ENCODE results near the gene CHMP1A.
"Not testable (repeated sequence)": the region's sequence is repeated elsewhere in the genome, so short reads cannot be mapped to it uniquely, and the experiment has no call there.

Gene CHMP1A

DNA sequence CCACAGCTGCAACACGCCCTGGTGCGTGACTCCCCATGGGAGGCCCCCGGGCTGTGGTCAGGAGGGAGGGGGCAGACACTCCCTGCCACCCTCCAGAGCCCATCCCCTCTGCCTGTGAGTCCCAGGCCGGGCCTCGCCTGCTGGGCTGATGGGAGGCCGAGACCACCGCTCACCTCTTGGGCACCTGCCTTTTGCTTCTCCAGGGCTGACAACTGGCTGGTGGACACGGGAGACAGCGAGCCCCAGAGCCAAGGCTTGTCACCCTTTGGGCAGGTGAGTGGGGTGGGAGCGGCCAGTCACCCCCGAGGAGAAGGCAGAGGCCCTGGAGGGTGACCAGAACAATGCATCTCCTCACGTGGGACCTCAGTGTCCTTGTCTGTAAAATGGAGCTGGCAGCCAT is 20.8 kb downstream of the CHMP1A start:
- no peak overlapping the region for H3K9ac ChIP-seq
- TF ChIP-seq, protein P1, sequence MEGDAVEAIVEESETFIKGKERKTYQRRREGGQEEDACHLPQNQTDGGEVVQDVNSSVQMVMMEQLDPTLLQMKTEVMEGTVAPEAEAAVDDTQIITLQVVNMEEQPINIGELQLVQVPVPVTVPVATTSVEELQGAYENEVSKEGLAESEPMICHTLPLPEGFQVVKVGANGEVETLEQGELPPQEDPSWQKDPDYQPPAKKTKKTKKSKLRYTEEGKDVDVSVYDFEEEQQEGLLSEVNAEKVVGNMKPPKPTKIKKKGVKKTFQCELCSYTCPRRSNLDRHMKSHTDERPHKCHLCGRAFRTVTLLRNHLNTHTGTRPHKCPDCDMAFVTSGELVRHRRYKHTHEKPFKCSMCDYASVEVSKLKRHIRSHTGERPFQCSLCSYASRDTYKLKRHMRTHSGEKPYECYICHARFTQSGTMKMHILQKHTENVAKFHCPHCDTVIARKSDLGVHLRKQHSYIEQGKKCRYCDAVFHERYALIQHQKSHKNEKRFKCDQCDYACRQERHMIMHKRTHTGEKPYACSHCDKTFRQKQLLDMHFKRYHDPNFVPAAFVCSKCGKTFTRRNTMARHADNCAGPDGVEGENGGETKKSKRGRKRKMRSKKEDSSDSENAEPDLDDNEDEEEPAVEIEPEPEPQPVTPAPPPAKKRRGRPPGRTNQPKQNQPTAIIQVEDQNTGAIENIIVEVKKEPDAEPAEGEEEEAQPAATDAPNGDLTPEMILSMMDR (IDR thresholded peaks at IDR 0.05): no peak
- H3K27me3 ChIP-seq (ENCODE audit: control insufficient read depth, insufficient read depth, low read length): no peaks in the 10 kb centered on the region
- no peak overlapping the region for H3K27ac ChIP-seq
- H3K4me3 ChIP-seq (ENCODE audit: low read depth, low read length): no peak overlapping the region
- no peak overlapping the region for H2AFZ ChIP-seq
- no peak overlapping the region for H3K4me2 ChIP-seq (ENCODE audit: low read length)
- H3K36me3 ChIP-seq (ENCODE audit: control insufficient read depth, insufficient read depth, low read length): no peaks in the 10 kb centered on the region
- no peaks in the 10 kb centered on the region for H3K9me3 ChIP-seq (ENCODE audit: control insufficient read depth, low read length)
- peaks cover under 1% of the 10 kb centered on the region for H3K79me2 ChIP-seq
- H3K4me1 ChIP-seq: peaks cover 5% of the 10 kb centered on the region

DNA sequence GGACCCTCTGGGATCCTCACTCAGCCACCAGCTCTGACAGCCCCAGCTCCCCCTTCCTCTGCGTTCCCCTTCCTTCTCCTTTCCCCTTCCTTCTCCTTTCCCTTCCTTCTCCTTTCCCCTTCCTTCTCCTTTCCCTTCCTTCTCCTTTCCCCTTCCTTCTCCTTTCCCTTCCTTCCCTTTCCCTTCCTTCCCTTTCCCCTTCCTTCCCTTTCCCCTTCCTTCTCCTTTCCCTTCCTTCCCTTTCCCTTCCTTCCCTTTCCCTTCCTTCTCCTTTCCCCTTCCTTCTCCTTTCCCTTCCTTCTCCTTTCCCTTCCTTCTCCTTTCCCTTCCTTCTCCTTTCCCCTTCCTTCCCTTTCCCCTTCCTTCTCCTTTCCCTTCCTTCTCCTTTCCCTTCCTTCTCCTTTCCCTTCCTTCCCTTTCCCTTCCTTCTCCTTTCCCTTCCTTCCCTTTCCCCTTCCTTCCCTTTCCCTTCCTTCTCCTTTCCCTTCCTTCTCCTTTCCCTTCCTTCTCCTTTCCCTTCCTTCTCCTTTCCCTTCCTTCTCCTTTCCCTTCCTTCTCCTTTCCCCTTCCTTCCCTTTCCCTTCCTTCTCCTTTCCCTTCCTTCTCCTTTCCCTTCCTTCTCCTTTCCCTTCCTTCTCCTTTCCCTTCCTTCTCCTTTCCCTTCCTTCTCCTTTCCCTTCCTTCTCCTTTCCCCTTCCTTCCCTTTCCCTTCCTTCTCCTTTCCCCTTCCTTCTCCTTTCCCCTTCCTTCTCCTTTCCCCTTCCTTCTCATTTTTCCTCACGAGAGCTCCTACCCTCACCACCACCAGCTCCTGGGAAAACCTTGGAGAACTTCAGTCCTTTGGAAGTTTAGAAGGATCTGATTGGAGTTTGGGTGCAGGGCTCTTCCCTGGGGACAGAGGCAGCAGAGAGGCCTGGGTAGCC is 22.8 kb downstream of the CHMP1A start:
- H3K79me2 ChIP-seq; H3K27ac ChIP-seq; H3K27me3 ChIP-seq (ENCODE audit: control insufficient read depth, insufficient read depth, low read length); H2AFZ ChIP-seq; H3K9me3 ChIP-seq (ENCODE audit: control insufficient read depth, low read length); H3K4me3 ChIP-seq (ENCODE audit: low read depth, low read length); H3K4me2 ChIP-seq (ENCODE audit: low read length); H3K9ac ChIP-seq; H3K36me3 ChIP-seq (ENCODE audit: control insufficient read depth, insufficient read depth, low read length); H3K4me1 ChIP-seq: not testable (repeated sequence)

- no peak overlapping the region for H3K4me2 ChIP-seq (ENCODE audit: low read length)
- H3K27me3 ChIP-seq (ENCODE audit: control insufficient read depth, insufficient read depth, low read length): no peaks in the 10 kb centered on the region
- no peak overlapping the region for H2AFZ ChIP-seq
- H3K36me3 ChIP-seq (ENCODE audit: control insufficient read depth, insufficient read depth, low read length): no peaks in the 10 kb centered on the region
- H3K9ac ChIP-seq: no peak overlapping the region
- H3K27ac ChIP-seq: no peak overlapping the region
- no peaks in the 10 kb centered on the region for H3K9me3 ChIP-seq (ENCODE audit: control insufficient read depth, low read length)
- no peaks in the 10 kb centered on the region for H3K79me2 ChIP-seq
- no peaks in the 10 kb centered on the region for H3K4me1 ChIP-seq
- H3K4me3 ChIP-seq (ENCODE audit: low read depth, low read length): no peak overlapping the region
- TF ChIP-seq, protein P1 (IDR thresholded peaks at IDR 0.05): no peak
Observed at GRCh38 chr16:89633064-89633631, 24.4 kb downstream of the CHMP1A start.

- H3K4me3 ChIP-seq (ENCODE audit: low read depth, low read length): no peak overlapping the region
- no peaks in the 10 kb centered on the region for H3K36me3 ChIP-seq (ENCODE audit: control insufficient read depth, insufficient read depth, low read length)
- no peak overlapping the region for H3K27ac ChIP-seq
- H3K27me3 ChIP-seq (ENCODE audit: control insufficient read depth, insufficient read depth, low read length): no peaks in the 10 kb centered on the region
- H3K9ac ChIP-seq: no peak overlapping the region
- no peak overlapping the region for H2AFZ ChIP-seq
- H3K9me3 ChIP-seq (ENCODE audit: control insufficient read depth, low read length): no peaks in the 10 kb centered on the region
- TF ChIP-seq, protein P1 (IDR thresholded peaks at IDR 0.05): no peak
- H3K79me2 ChIP-seq: no peaks in the 10 kb centered on the region
- H3K4me2 ChIP-seq (ENCODE audit: low read length): no peak overlapping the region
- peaks cover 2% of the 10 kb centered on the region for H3K4me1 ChIP-seq
Observed at GRCh38 chr16:89629827-89630610, 27.5 kb downstream of the CHMP1A start.
